GM12878 (cell line): Measurements from ENCODE around the gene FCHSD2. TPM values are rescaled to one million over a fixed set of nuclear protein-coding genes. Genes with fewer than 3 reads are reported as not detected.

ENCODE experiments used
- ASH2L ChIP-seq: fragments of 300-600, 200-600 bp; sonication (generic); IDR thresholded peaks from 2 replicates; pipeline ENCODE4 v1.6.1; 2017; ENCODE audit warnings: low read depth, mild to moderate bottlenecking, borderline replicate concordance
- KAT2A ChIP-seq: conservative IDR thresholded peaks from 2 replicates; pipeline ENCODE4 v1.6.1; 2011; ENCODE audit warnings: low read depth, low read length; ENCODE audit not compliant: control insufficient read depth
- MYB ChIP-seq: fragments of 150-350 bp; IDR thresholded peaks from 2 replicates; pipeline ENCODE4 v1.6.1; 2014; ENCODE audit warnings: mild to moderate bottlenecking, low read depth, low read length, borderline replicate concordance
- POLR2A ChIP-seq: IDR thresholded peaks from 2 replicates; pipeline ENCODE4 v1.6.1; 2011; ENCODE audit warnings: low read depth, mild to moderate bottlenecking, low read length
- PRDM15 ChIP-seq: fragments of 450-650 bp; formaldehyde crosslinking; IDR thresholded peaks from 2 replicates; pipeline ENCODE4 v1.4.0; 2020; ENCODE audit warnings: mild to moderate bottlenecking, moderate library complexity
- RAD21 ChIP-seq: IDR thresholded peaks from 2 replicates; pipeline ENCODE4 v1.6.1; 2011; ENCODE audit warnings: mild to moderate bottlenecking, low read depth, low read length, moderate library complexity; ENCODE audit not compliant: insufficient read depth
- SMAD5 ChIP-seq: IDR thresholded peaks from 2 replicates; pipeline ENCODE4 v1.6.1; 2016; ENCODE audit warnings: antibody characterized with exemption, low read depth
- SMARCA5 ChIP-seq: fragments of 450-650 bp; IDR thresholded peaks from 2 replicates; pipeline ENCODE4 v1.6.1; 2017; ENCODE audit warnings: mild to moderate bottlenecking
- TCF12 ChIP-seq: IDR thresholded peaks from 2 replicates; pipeline ENCODE4 v1.6.1; 2011; ENCODE audit warnings: low read depth, mild to moderate bottlenecking, low read length
- ZBED1 ChIP-seq: IDR thresholded peaks from 2 replicates; pipeline ENCODE4 v1.6.1; 2016; ENCODE audit warnings: borderline replicate concordance
- polyA plus RNA-seq, 11 experiments: library from polyadenylated mRNA; depleted of rRNA in 4 of 11; unstranded in 6 of 11; stranded (reverse) in 5 of 11; fragments of >200 nt; fragmentation: Nextera tagmentation in 4 of 11; fragmentation: Illumina TruSeq in 1 of 11; extraction: Ambion mirVana in 4 of 11; extraction: Trizol in 1 of 11; gene quantifications; 1 replicate in 1 of 11; 2 replicates in 10 of 11; pipeline versions ENCODE4 v1.2.1 to v1.2.3, GENCODE V29; 2011 to 2016; ENCODE audit warnings: inconsistent platforms in 2 of 11, missing spikeins in 2 of 11, low read depth in 1 of 11
- total RNA-seq, 4 experiments: library from RNA; depleted of rRNA in 3 of 4; stranded (reverse); fragments of >200 nt in 3 of 4; fragmentation: Illumina TruSeq in 1 of 4; extraction: Trizol in 1 of 4; gene quantifications; 2 replicates each; pipeline versions ENCODE4 v1.2.1 to v1.2.3, GENCODE V29; 2013 to 2021
- TF ChIP-seq, protein P1 (sequence below): fragments of 450-650 bp; IDR thresholded peaks from 2 replicates; pipeline ENCODE4 v1.6.1; 2017; ENCODE audit warnings: low read depth, mild to moderate bottlenecking, moderate library complexity
- TF ChIP-seq, protein P2 (sequence below): IDR thresholded peaks from 2 replicates; pipeline ENCODE4 v1.6.1; 2012; ENCODE audit warnings: mild to moderate bottlenecking, low read depth, low read length
- TF ChIP-seq, protein P3 (sequence below): fragments of 450-650 bp; conservative IDR thresholded peaks from 2 replicates; pipeline ENCODE4 v1.6.1; 2017; ENCODE audit warnings: mild to moderate bottlenecking, moderate library complexity
- TF ChIP-seq, protein P4 (sequence below): fragments of 450-650 bp; IDR thresholded peaks from 2 replicates; pipeline ENCODE4 v1.6.1; 2017; ENCODE audit warnings: mild to moderate bottlenecking
- TF ChIP-seq, protein P5 (sequence below): fragments of 450-650 bp; IDR thresholded peaks from 2 replicates; pipeline ENCODE4 v1.6.1; 2018; ENCODE audit warnings: mild to moderate bottlenecking, low read depth, moderate library complexity; ENCODE audit not compliant: partially characterized antibody

The FCHSD2 gene
- total and polyA plus RNA-seq, 10 of the 15 experiments (the other 5 are each of a cell fraction or from before 2014, with no cell fraction given) = 13.2 to 89.8 (median 47.8) TPM

GRCh38 chr11:72951888-72952287 lies 190.2 kb downstream of the FCHSD2 start (continued):
- TF ChIP-seq, protein P1, sequence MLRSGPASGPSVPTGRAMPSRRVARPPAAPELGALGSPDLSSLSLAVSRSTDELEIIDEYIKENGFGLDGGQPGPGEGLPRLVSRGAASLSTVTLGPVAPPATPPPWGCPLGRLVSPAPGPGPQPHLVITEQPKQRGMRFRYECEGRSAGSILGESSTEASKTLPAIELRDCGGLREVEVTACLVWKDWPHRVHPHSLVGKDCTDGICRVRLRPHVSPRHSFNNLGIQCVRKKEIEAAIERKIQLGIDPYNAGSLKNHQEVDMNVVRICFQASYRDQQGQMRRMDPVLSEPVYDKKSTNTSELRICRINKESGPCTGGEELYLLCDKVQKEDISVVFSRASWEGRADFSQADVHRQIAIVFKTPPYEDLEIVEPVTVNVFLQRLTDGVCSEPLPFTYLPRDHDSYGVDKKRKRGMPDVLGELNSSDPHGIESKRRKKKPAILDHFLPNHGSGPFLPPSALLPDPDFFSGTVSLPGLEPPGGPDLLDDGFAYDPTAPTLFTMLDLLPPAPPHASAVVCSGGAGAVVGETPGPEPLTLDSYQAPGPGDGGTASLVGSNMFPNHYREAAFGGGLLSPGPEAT = peak; percentile 96
- TF ChIP-seq, protein P2, sequence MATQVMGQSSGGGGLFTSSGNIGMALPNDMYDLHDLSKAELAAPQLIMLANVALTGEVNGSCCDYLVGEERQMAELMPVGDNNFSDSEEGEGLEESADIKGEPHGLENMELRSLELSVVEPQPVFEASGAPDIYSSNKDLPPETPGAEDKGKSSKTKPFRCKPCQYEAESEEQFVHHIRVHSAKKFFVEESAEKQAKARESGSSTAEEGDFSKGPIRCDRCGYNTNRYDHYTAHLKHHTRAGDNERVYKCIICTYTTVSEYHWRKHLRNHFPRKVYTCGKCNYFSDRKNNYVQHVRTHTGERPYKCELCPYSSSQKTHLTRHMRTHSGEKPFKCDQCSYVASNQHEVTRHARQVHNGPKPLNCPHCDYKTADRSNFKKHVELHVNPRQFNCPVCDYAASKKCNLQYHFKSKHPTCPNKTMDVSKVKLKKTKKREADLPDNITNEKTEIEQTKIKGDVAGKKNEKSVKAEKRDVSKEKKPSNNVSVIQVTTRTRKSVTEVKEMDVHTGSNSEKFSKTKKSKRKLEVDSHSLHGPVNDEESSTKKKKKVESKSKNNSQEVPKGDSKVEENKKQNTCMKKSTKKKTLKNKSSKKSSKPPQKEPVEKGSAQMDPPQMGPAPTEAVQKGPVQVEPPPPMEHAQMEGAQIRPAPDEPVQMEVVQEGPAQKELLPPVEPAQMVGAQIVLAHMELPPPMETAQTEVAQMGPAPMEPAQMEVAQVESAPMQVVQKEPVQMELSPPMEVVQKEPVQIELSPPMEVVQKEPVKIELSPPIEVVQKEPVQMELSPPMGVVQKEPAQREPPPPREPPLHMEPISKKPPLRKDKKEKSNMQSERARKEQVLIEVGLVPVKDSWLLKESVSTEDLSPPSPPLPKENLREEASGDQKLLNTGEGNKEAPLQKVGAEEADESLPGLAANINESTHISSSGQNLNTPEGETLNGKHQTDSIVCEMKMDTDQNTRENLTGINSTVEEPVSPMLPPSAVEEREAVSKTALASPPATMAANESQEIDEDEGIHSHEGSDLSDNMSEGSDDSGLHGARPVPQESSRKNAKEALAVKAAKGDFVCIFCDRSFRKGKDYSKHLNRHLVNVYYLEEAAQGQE = no peak
- TF ChIP-seq KAT2A (no peak), SMARCA5 (no peak), PRDM15 (CRISPR knock-in tag) (no peak), MYB (no peak), POLR2A (no peak), ZBED1 (no peak), SMAD5 (no peak), ASH2L (no peak), TCF12 (no peak), RAD21 (no peak)
- TF ChIP-seq, protein P3, sequence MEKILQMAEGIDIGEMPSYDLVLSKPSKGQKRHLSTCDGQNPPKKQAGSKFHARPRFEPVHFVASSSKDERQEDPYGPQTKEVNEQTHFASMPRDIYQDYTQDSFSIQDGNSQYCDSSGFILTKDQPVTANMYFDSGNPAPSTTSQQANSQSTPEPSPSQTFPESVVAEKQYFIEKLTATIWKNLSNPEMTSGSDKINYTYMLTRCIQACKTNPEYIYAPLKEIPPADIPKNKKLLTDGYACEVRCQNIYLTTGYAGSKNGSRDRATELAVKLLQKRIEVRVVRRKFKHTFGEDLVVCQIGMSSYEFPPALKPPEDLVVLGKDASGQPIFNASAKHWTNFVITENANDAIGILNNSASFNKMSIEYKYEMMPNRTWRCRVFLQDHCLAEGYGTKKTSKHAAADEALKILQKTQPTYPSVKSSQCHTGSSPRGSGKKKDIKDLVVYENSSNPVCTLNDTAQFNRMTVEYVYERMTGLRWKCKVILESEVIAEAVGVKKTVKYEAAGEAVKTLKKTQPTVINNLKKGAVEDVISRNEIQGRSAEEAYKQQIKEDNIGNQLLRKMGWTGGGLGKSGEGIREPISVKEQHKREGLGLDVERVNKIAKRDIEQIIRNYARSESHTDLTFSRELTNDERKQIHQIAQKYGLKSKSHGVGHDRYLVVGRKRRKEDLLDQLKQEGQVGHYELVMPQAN = no peak
- TF ChIP-seq, protein P4, sequence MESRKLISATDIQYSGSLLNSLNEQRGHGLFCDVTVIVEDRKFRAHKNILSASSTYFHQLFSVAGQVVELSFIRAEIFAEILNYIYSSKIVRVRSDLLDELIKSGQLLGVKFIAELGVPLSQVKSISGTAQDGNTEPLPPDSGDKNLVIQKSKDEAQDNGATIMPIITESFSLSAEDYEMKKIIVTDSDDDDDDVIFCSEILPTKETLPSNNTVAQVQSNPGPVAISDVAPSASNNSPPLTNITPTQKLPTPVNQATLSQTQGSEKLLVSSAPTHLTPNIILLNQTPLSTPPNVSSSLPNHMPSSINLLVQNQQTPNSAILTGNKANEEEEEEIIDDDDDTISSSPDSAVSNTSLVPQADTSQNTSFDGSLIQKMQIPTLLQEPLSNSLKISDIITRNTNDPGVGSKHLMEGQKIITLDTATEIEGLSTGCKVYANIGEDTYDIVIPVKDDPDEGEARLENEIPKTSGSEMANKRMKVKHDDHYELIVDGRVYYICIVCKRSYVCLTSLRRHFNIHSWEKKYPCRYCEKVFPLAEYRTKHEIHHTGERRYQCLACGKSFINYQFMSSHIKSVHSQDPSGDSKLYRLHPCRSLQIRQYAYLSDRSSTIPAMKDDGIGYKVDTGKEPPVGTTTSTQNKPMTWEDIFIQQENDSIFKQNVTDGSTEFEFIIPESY = no peak
- TF ChIP-seq, protein P5, sequence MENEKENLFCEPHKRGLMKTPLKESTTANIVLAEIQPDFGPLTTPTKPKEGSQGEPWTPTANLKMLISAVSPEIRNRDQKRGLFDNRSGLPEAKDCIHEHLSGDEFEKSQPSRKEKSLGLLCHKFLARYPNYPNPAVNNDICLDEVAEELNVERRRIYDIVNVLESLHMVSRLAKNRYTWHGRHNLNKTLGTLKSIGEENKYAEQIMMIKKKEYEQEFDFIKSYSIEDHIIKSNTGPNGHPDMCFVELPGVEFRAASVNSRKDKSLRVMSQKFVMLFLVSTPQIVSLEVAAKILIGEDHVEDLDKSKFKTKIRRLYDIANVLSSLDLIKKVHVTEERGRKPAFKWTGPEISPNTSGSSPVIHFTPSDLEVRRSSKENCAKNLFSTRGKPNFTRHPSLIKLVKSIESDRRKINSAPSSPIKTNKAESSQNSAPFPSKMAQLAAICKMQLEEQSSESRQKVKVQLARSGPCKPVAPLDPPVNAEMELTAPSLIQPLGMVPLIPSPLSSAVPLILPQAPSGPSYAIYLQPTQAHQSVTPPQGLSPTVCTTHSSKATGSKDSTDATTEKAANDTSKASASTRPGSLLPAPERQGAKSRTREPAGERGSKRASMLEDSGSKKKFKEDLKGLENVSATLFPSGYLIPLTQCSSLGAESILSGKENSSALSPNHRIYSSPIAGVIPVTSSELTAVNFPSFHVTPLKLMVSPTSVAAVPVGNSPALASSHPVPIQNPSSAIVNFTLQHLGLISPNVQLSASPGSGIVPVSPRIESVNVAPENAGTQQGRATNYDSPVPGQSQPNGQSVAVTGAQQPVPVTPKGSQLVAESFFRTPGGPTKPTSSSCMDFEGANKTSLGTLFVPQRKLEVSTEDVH = no peak
